Skeletal muscle tissue (tissue), 4 donors: Measurements from ENCODE around the gene DCUN1D4. TPM values are rescaled to one million over a fixed set of nuclear protein-coding genes. Genes with fewer than 3 reads are reported as not detected.
"Not testable (repeated sequence)": the region's sequence is repeated elsewhere in the genome, so short reads cannot be mapped to it uniquely, and the experiment has no call there.

Experiments
- H3K27ac ChIP-seq: one replicate; pipeline ENCODE4 v1.7.0; 2013; ENCODE audit warnings: mild to moderate bottlenecking, low read depth, low read length, inconsistent platforms
- H3K27me3 ChIP-seq, 3 donors: one replicate each; pipeline ENCODE4 v1.7.0; 2013; ENCODE audit warnings: low read length in 3 of 3; ENCODE audit not compliant: control insufficient read depth in 3 of 3, insufficient read depth in 3 of 3
- H3K36me3 ChIP-seq, 3 donors: one replicate each; pipeline ENCODE4 v1.7.0; 2013; ENCODE audit warnings: low read length in 3 of 3; ENCODE audit not compliant: control insufficient read depth in 3 of 3, insufficient read depth in 3 of 3
- H3K4me1 ChIP-seq, 3 donors: one replicate each; pipeline ENCODE4 v1.7.0; 2013; ENCODE audit warnings: low read length in 3 of 3, mild to moderate bottlenecking in 3 of 3; ENCODE audit not compliant: control insufficient read depth in 3 of 3, insufficient read depth in 3 of 3
- H3K4me3 ChIP-seq, 3 donors: one replicate each; pipeline ENCODE4 v1.7.0; 2013; ENCODE audit warnings: low read length in 3 of 3
- H3K9ac ChIP-seq, 3 donors: one replicate each; pipeline ENCODE4 v1.7.0; 2013; ENCODE audit warnings: low read length in 3 of 3, mild to moderate bottlenecking in 3 of 3, moderate library complexity in 2 of 3, low read depth in 1 of 3
- H3K9me3 ChIP-seq, 3 donors: one replicate each; pipeline ENCODE4 v1.7.0; 2013; ENCODE audit warnings: low read length in 3 of 3; ENCODE audit not compliant: control insufficient read depth in 3 of 3
- total RNA-seq: library from RNA; depleted of rRNA; stranded (reverse); fragments of >200 nt; gene quantifications from one replicate; pipeline ENCODE4 v1.2.3, GENCODE V29; 2014
- donor health status: Osteomylitis.

The DCUN1D4 gene
- total RNA-seq, 1 donor from 2014 or later: 28.2 TPM

DNA sequence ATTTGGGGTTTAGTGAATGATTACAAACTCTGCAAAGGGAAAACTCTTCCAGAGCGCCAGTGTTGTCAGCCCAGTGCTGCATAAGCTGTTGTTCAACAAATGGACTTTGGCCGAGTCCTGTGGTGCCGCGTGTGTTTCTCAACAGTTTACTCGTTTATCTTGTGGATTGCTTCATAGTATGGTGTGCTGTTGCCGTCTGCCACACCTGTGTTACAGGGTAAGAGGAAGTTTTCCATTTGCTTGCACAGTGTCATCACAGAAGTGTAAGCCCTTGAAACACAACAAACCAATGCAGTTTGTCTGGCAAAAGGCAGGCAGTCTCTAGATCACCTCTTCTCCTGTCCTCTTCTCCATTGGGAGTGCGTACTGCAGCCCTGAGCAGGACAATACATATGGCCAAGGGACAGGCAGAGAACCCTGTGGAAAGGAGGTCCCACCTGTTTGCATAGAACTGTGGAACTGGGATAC, 66.3 kb downstream of the DCUN1D4 start:
- Histone ChIP-seq H3K9me3 (no peaks in the 10 kb centered on the region), H3K36me3 (peaks cover 22 to 44% (median 38%) of the 10 kb centered on the region in 3 donors), H3K4me3 (no peak overlapping the region), H3K27ac (no peak overlapping the region), H3K4me1 (no peaks in the 10 kb centered on the region), H3K9ac (no peak overlapping the region), H3K27me3 (no peaks in the 10 kb centered on the region)

DNA sequence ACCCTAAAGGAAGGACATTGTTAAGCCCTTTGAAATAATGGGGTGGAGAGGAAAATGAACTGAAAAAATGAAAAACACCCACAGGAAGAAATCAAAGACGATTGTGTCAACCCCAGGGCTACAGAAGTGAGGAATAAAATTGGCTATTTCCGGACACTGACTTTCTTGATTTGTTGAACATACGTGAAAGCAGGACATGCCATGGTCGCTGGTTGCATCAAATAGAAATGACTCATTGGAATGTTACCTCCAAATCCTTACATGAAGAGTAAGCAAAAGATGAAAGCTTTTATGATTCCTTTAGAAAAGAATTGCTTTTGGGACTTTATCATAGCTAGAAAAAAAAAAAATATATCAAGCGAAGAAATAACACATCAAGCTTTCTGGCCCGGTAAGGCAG, 75.3 kb downstream of the DCUN1D4 start:
- H3K9me3 ChIP-seq: no peaks in the 10 kb centered on the region
- H3K36me3 ChIP-seq: peaks cover 5 to 13% (median 8%) of the 10 kb centered on the region in 3 donors
- no peaks in the 10 kb centered on the region for H3K4me1 ChIP-seq

DNA sequence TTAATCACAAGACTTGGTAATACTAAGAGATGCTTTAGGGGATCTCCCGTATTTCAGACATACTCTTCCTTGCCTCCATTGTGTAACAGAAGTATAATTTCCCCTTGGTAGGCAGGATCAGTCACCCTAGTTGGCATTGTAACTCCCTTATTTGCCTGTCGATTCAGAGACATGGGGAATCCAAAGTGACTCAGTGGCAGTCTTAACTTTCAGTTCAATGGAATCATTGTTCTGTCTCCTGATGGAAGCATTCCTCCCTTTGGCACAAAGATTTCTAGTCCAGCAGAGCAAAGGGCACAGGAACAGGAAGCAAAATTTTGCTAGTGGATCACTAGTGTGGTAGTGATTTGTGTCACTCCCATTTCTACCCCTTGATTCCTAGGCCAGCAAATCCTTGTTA, 80.4 kb downstream of the DCUN1D4 start:
- Histone ChIP-seq H3K4me3 (no peak overlapping the region), H3K27ac (no peak overlapping the region), H3K27me3 (no peaks in the 10 kb centered on the region), H3K36me3 (no peaks in the 10 kb centered on the region), H3K9me3 (peaks cover 0 to 2% (median 0%) of the 10 kb centered on the region in 3 donors), H3K9ac (no peak overlapping the region), H3K4me1 (no peaks in the 10 kb centered on the region)

More for the DNA sequence above, 75.3 kb downstream of the DCUN1D4 start:
- Histone ChIP-seq H3K4me3 (no peak overlapping the region), H3K27me3 (no peaks in the 10 kb centered on the region), H3K27ac (no peak overlapping the region), H3K9ac (no peak overlapping the region)

DNA sequence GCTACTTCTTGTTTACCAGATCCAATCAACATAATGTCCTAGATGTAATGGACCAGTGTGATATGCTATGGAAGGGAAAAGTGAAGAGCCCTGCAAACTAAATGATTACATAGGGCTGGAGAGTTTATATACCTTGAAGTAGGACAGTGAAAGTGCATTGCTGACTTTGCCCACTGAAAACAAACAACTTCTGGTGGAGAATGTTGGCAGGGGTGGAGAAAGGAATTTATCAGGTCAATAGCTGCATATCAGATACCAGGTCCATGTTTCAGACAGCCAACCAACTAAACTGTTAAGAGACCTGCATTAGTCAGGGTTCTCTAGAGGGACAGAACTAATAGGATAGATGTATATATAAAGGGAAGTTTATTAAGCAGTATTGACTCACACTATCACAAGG, 82.4 kb downstream of the DCUN1D4 start:
- Histone ChIP-seq H3K36me3 (no peaks in the 10 kb centered on the region), H3K4me3 (no peak overlapping the region), H3K9me3 (peaks cover 0 to 2% (median 0%) of the 10 kb centered on the region in 3 donors), H3K9ac (no peak overlapping the region), H3K27me3 (no peaks in the 10 kb centered on the region), H3K4me1 (no peaks in the 10 kb centered on the region), H3K27ac (no peak overlapping the region)

- Histone ChIP-seq H3K4me3 (no peak overlapping the region), H3K27me3 (no peaks in the 10 kb centered on the region), H3K9ac (no peak overlapping the region), H3K4me1 (no peaks in the 10 kb centered on the region), H3K36me3 (no peaks in the 10 kb centered on the region), H3K9me3 (no peaks in the 10 kb centered on the region), H3K27ac (no peak overlapping the region)
Measured at GRCh38 chr4:51930557-51930956, 87.6 kb downstream of the DCUN1D4 start.

- no peaks in the 10 kb centered on the region for H3K9me3 ChIP-seq
- no peaks in the 10 kb centered on the region for H3K36me3 ChIP-seq
- no peak overlapping the region for H3K4me3 ChIP-seq
- H3K4me1 ChIP-seq: no peaks in the 10 kb centered on the region
- H3K27ac ChIP-seq: no peak overlapping the region
- H3K9ac ChIP-seq: no peak overlapping the region
- no peaks in the 10 kb centered on the region for H3K27me3 ChIP-seq
Measured at GRCh38 chr4:51931461-51931860, 88.5 kb downstream of the DCUN1D4 start.

GRCh38 chr4:51932261-51932660, 89.3 kb downstream of the DCUN1D4 start:
- Histone ChIP-seq H3K9ac (no peak overlapping the region), H3K27me3 (no peaks in the 10 kb centered on the region), H3K4me3 (no peak overlapping the region), H3K36me3 (no peaks in the 10 kb centered on the region), H3K9me3 (no peaks in the 10 kb centered on the region), H3K4me1 (no peaks in the 10 kb centered on the region), H3K27ac (no peak overlapping the region)

- Histone ChIP-seq H3K27me3 (no peaks in the 10 kb centered on the region), H3K36me3 (no peaks in the 10 kb centered on the region), H3K4me1 (no peaks in the 10 kb centered on the region), H3K4me3 (no peak overlapping the region), H3K27ac (no peak overlapping the region), H3K9me3 (no peaks in the 10 kb centered on the region), H3K9ac (no peak overlapping the region)
Measured at GRCh38 chr4:51932684-51933083, 89.7 kb downstream of the DCUN1D4 start.

GRCh38 chr4:51940460-51940859, 97.5 kb downstream of the DCUN1D4 start:
- not testable (repeated sequence) for H3K27ac ChIP-seq, H3K27me3 ChIP-seq, H3K9me3 ChIP-seq

GRCh38 chr4:51942108-51942832, 99.3 kb downstream of the DCUN1D4 start:
- H3K27ac ChIP-seq: no peak overlapping the region
- no peaks in the 10 kb centered on the region for H3K36me3 ChIP-seq
- H3K4me3 ChIP-seq: no peak overlapping the region
- H3K9me3 ChIP-seq: no peaks in the 10 kb centered on the region
- no peaks in the 10 kb centered on the region for H3K4me1 ChIP-seq
- H3K9ac ChIP-seq: no peak overlapping the region
- H3K27me3 ChIP-seq: no peaks in the 10 kb centered on the region

More at GRCh38 chr4:51940460-51940859, 97.5 kb downstream of the DCUN1D4 start:
- H3K4me1 ChIP-seq, H3K4me3 ChIP-seq, H3K36me3 ChIP-seq, H3K9ac ChIP-seq: not testable (repeated sequence)
